ENCODE results near the gene PTGER2. TPM values are rescaled to one million over a fixed set of nuclear protein-coding genes. Genes with fewer than 3 reads are reported as not detected.

The PTGER2 gene
- total and polyA plus RNA-seq, 4 experiments from 2014 or later: 29.4 to 259 (median 135) TPM

DNA sequence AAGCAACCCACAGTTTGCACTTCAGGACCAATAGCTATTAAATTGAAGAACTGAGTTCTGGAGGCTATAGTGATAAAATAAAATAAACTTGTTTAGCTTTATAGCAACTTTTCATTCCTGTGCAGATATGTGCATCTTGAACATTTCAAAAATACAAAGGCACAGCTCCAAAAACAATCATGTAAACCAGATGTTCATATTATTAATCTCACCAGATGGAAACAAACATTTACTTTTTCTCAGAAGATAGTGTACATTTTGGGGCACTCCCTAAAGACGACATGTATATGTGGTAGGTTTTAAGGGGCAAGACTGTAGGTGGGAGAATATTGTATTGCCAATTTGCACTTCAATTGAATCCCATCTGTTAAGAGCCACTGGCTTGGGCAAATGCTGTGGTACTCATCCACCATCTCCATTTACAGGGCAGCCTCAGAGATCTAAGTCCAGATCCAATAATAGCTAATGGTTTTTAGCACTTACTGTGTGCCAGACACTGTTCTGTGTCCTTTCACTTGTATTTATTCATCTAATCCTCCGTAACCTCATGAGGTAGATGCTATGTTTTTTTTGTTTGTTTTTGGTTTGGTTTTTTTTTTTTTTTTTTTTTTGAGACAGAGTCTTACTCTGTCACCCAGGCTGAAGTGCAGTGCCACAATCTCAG, 49.1 kb downstream of the PTGER2 start:
- Mint-ChIP-seq H3K36me3 (no peaks in the 10 kb centered on the region), H3K27ac (no peak overlapping the region), H3K27me3 (no peaks in the 10 kb centered on the region), H3K4me3 (no peak overlapping the region), H3K4me1 (peaks cover 1 to 10% (median 6%) of the 10 kb centered on the region in 4 donors), H3K9me3 (no peaks in the 10 kb centered on the region)
- no peak overlapping the region for H3K27ac ChIP-seq (ENCODE audit: low read depth, low read length)
- POLR2A ChIA-PET (ENCODE audit: partially characterized antibody): interaction anchor here (1.3 kb wide), 1 partner anchor 9 kb away, joined by 3 read pairs; no protein-coding TSS in a partner anchor
- no peaks in the 10 kb centered on the region for H3K36me3 ChIP-seq (ENCODE audit: insufficient read depth, low read length)
- H3K27me3 ChIP-seq (ENCODE audit: insufficient read depth, low read length): no peaks in the 10 kb centered on the region
- no peaks in the 10 kb centered on the region for H3K4me1 ChIP-seq (ENCODE audit: insufficient read depth, low read length)
- CTCF ChIA-PET (ENCODE audit: partially characterized antibody): interaction anchor here (1.1 to 1.5 kb wide), 4 partner anchors 10 to 63 kb away, joined by 3 to 4 read pairs (median 3); no protein-coding TSS in a partner anchor
- H3K4me3 ChIP-seq (ENCODE audit: low read length in 2 of 2): no peak overlapping the region
- H3K9me3 ChIP-seq (ENCODE audit: control insufficient read depth in 1 of 2, low read length in 2 of 2): no peaks in the 10 kb centered on the region
- intact Hi-C loops (cut with micrococcal nuclease): no loop called here
- DNase-seq: no peak

DNA sequence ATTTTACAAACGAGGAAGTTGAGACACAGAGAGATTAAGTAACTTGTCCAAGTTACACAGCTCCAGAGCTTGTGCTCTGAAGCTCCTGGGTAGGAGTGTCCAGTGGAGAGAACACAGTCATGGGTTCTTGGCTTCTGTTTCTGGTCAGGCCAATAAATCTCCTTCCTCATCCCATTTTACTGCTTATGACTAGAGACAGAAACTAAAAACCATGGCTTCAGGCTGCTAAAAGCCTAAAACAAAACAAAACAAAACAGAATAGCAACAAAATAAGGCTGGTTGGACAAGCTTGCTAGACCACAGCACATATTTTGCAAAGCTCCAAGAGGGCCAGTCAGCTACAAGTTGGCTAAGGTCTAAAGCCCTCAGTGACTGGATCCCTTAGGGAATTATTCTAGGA, 49.8 kb downstream of the PTGER2 start:
- peaks cover 1 to 10% (median 6%) of the 10 kb centered on the region in 4 donors for H3K4me1 Mint-ChIP-seq
- Histone ChIP-seq H3K9me3 (ENCODE audit: control insufficient read depth in 1 of 2, low read length in 2 of 2) (no peaks in the 10 kb centered on the region), H3K36me3 (ENCODE audit: insufficient read depth, low read length) (no peaks in the 10 kb centered on the region), H3K27me3 (ENCODE audit: insufficient read depth, low read length) (no peaks in the 10 kb centered on the region), H3K27ac (ENCODE audit: low read depth, low read length) (no peak overlapping the region), H3K4me1 (ENCODE audit: insufficient read depth, low read length) (no peaks in the 10 kb centered on the region), H3K4me3 (ENCODE audit: low read length in 2 of 2) (no peak overlapping the region)
- intact Hi-C loops (cut with micrococcal nuclease): no loop called here
- no peak for DNase-seq
- no peak overlapping the region for H3K27ac Mint-ChIP-seq
- H3K36me3 Mint-ChIP-seq: no peaks in the 10 kb centered on the region
- POLR2A ChIA-PET (ENCODE audit: partially characterized antibody): interaction anchor here (0.6 kb wide), 1 partner anchor 84 kb away, joined by 5 read pairs; no protein-coding TSS in a partner anchor
- H3K9me3 Mint-ChIP-seq: no peaks in the 10 kb centered on the region
- H3K27me3 Mint-ChIP-seq: no peaks in the 10 kb centered on the region
- no peak overlapping the region for H3K4me3 Mint-ChIP-seq
- CTCF ChIA-PET (ENCODE audit: partially characterized antibody): interaction anchor here (1.5 kb wide), 1 partner anchor 11 kb away, joined by 3 read pairs; no protein-coding TSS in a partner anchor

GRCh38 chr14:52365071-52365470, 51.0 kb downstream of the PTGER2 start:
- Mint-ChIP-seq H3K27me3 (no peaks in the 10 kb centered on the region), H3K27ac (no peak overlapping the region), H3K9me3 (no peaks in the 10 kb centered on the region), H3K4me3 (no peak overlapping the region), H3K4me1 (peaks cover 1 to 8% (median 6%) of the 10 kb centered on the region in 4 donors), H3K36me3 (no peaks in the 10 kb centered on the region)
- Histone ChIP-seq H3K9me3 (ENCODE audit: control insufficient read depth in 1 of 2, low read length in 2 of 2) (no peaks in the 10 kb centered on the region), H3K36me3 (ENCODE audit: insufficient read depth, low read length) (no peaks in the 10 kb centered on the region), H3K27me3 (ENCODE audit: insufficient read depth, low read length) (no peaks in the 10 kb centered on the region), H3K27ac (ENCODE audit: low read depth, low read length) (no peak overlapping the region), H3K4me1 (ENCODE audit: insufficient read depth, low read length) (peaks cover 2% of the 10 kb centered on the region), H3K4me3 (ENCODE audit: low read length in 2 of 2) (no peak overlapping the region)
- intact Hi-C loops (cut with micrococcal nuclease): no loop called here
- ChIA-PET POLR2A (ENCODE audit: partially characterized antibody) (interaction anchor here (1.0 kb wide), 1 partner anchor 36 kb away, joined by 3 read pairs; no protein-coding TSS in a partner anchor), CTCF (ENCODE audit: partially characterized antibody) (interaction anchor here (1.2 kb wide), 1 partner anchor 14 kb away, joined by 5 read pairs; no protein-coding TSS in a partner anchor)
- DNase-seq: no peak

DNA sequence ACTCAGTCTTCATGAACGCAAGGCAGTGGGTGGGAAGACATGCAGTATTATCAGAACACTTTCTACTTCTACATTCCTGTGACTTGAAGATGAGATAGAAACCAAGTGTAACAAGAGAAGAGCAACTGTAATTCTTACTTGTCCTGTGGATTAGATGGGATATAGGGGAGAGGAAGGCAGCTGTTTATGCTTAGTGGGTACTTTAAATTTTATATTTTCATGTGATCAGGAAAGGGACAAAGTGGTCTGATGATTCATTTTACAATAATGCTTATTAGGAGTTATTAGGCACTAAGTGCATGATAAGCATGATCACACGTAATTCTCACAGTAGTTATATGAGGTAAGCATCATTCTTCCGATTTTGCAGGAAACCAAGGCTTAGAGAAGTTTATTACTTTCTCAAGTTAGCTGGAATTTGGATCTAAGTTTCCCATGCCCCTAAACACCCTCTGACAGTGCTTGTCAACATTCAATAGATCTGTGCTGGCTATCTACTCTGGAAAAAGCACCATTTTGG, 52.7 kb downstream of the PTGER2 start:
- no peaks in the 10 kb centered on the region for H3K27me3 ChIP-seq (ENCODE audit: insufficient read depth, low read length)
- peaks cover 1 to 7% (median 3%) of the 10 kb centered on the region in 4 donors for H3K4me1 Mint-ChIP-seq
- CTCF ChIA-PET (ENCODE audit: partially characterized antibody): no interaction called here
- no peaks in the 10 kb centered on the region for H3K9me3 ChIP-seq (ENCODE audit: control insufficient read depth in 1 of 2, low read length in 2 of 2)
- no peaks in the 10 kb centered on the region for H3K27me3 Mint-ChIP-seq
- H3K27ac Mint-ChIP-seq: no peak overlapping the region
- no peaks in the 10 kb centered on the region for H3K9me3 Mint-ChIP-seq
- no peak overlapping the region for H3K4me3 Mint-ChIP-seq
- H3K36me3 ChIP-seq (ENCODE audit: insufficient read depth, low read length): no peaks in the 10 kb centered on the region
- no peak for DNase-seq
- no peak overlapping the region for H3K4me3 ChIP-seq (ENCODE audit: low read length in 2 of 2)
- H3K36me3 Mint-ChIP-seq: no peaks in the 10 kb centered on the region
- POLR2A ChIA-PET (ENCODE audit: partially characterized antibody): no interaction called here
- no peak overlapping the region for H3K27ac ChIP-seq (ENCODE audit: low read depth, low read length)
- peaks cover 6% of the 10 kb centered on the region for H3K4me1 ChIP-seq (ENCODE audit: insufficient read depth, low read length)
- intact Hi-C loops (cut with micrococcal nuclease): no loop called here

DNA sequence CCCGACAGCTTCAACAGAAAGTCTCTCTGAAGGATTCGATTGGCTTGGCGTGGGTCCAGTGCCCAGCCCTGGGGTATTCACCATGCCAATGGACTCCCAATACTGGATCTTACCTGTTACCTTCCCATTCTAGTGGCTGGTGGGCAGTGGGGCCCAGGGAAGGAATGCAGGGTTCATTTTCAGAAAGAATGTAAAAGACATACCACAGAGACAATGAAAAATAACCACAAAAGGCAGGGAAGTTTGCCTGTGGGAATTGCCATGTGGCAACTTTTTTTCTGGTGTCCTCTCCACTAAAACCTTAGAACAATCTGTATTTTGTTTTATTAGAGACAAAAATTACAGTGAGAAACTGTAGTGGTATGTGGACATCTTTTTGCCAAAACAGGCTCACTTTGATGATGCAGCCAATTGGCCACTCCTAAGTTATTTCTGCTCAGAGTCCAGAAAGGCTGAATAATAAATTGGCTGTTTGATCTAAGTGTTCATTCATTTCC, 55.2 kb downstream of the PTGER2 start:
- peaks cover 0 to 13% (median 5%) of the 10 kb centered on the region in 8 donors for H3K9me3 Mint-ChIP-seq
- H3K27me3 Mint-ChIP-seq: no peaks in the 10 kb centered on the region
- intact Hi-C loops (cut with micrococcal nuclease): no loop called here
- H3K27ac ChIP-seq (ENCODE audit: low read depth, low read length): no peak overlapping the region
- H3K36me3 Mint-ChIP-seq: peaks cover 2 to 5% of the 10 kb centered on the region in 2 donors
- ChIA-PET CTCF (ENCODE audit: partially characterized antibody) (no interaction called here), POLR2A (ENCODE audit: partially characterized antibody) (no interaction called here)
- no peaks in the 10 kb centered on the region for H3K9me3 ChIP-seq (ENCODE audit: control insufficient read depth in 1 of 2, low read length in 2 of 2)
- peaks cover 6% of the 10 kb centered on the region for H3K4me1 ChIP-seq (ENCODE audit: insufficient read depth, low read length)
- no peak for DNase-seq
- no peak overlapping the region for H3K27ac Mint-ChIP-seq
- H3K4me3 ChIP-seq (ENCODE audit: low read length in 2 of 2): no peak overlapping the region
- peaks cover 0 to 13% (median 2%) of the 10 kb centered on the region in 4 donors for H3K4me1 Mint-ChIP-seq
- no peaks in the 10 kb centered on the region for H3K36me3 ChIP-seq (ENCODE audit: insufficient read depth, low read length)
- no peak overlapping the region for H3K4me3 Mint-ChIP-seq
- no peaks in the 10 kb centered on the region for H3K27me3 ChIP-seq (ENCODE audit: insufficient read depth, low read length)

DNA sequence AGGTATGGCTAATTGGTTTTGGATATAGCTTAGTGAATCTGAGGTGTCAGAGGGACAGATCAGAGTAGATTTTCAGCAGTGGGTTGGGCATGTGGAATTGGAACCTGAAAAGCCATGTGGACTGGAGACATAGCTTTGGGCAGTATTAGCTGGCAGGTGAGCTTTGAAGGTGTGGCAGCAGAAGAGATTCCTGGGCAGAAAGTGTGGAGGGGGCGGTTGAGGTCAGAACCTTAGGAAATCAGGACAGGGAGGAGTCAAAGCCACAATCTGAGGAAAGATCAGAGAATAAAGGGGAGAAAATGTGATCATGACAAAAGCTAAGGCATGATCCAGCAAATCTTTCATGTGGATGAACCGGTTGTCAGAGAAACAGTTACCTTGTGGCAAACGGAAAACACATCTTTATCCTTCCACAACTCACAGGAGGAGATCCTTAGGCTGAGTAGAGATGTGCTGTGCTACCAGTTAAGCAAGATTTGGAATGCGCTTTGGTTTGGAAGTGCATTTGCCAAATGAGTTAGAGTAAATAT, 56.4 kb downstream of the PTGER2 start:
- Mint-ChIP-seq H3K4me1 (peaks cover 0 to 13% (median 4%) of the 10 kb centered on the region in 4 donors), H3K27me3 (no peaks in the 10 kb centered on the region), H3K9me3 (peaks cover 1 to 15% (median 6%) of the 10 kb centered on the region in 8 donors), H3K4me3 (no peak overlapping the region), H3K27ac (no peak overlapping the region), H3K36me3 (peaks cover 2 to 5% of the 10 kb centered on the region in 2 donors)
- H3K27me3 ChIP-seq (ENCODE audit: insufficient read depth, low read length): no peaks in the 10 kb centered on the region
- no peak overlapping the region for H3K4me3 ChIP-seq (ENCODE audit: low read length in 2 of 2)
- POLR2A ChIA-PET (ENCODE audit: partially characterized antibody): no interaction called here
- no peaks in the 10 kb centered on the region for H3K9me3 ChIP-seq (ENCODE audit: control insufficient read depth in 1 of 2, low read length in 2 of 2)
- no peaks in the 10 kb centered on the region for H3K36me3 ChIP-seq (ENCODE audit: insufficient read depth, low read length)
- peaks cover 6% of the 10 kb centered on the region for H3K4me1 ChIP-seq (ENCODE audit: insufficient read depth, low read length)
- CTCF ChIA-PET (ENCODE audit: partially characterized antibody): interaction anchor here (0.9 to 1.0 kb wide), 2 partner anchors 14 to 70 kb away, joined by 3 read pairs; no protein-coding TSS in a partner anchor
- no peak for DNase-seq
- no peak overlapping the region for H3K27ac ChIP-seq (ENCODE audit: low read depth, low read length)
- intact Hi-C loops (cut with micrococcal nuclease): no loop called here

DNA sequence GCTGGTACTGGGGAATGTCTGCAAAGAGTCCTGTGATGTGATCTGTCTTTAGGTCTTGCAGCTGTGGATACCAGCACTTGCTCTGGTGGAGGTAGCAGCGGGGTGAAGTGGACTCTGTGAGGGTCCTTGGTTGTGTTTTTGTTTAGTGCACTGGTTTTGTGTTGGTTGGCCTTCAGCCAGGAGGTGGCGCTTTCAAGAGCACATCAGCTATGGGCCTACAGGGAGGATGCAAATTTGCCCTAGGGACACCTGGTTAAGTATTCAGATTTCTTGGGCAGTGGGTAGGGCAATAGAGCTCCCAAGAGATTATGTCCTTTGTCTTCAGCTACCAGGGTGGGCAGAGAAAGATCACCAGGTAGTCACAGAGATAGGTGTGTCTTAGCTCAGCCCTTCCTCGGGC, 63.8 kb downstream of the PTGER2 start:
- intact Hi-C loops (cut with micrococcal nuclease): no loop called here
- peaks cover 4 to 28% (median 14%) of the 10 kb centered on the region in 4 donors for H3K4me1 Mint-ChIP-seq
- H3K9me3 Mint-ChIP-seq: peaks cover 3 to 23% (median 11%) of the 10 kb centered on the region in 8 donors
- Histone ChIP-seq H3K9me3 (ENCODE audit: control insufficient read depth in 1 of 2, low read length in 2 of 2) (no peaks in the 10 kb centered on the region), H3K4me3 (ENCODE audit: low read length in 2 of 2) (no peak overlapping the region), H3K4me1 (ENCODE audit: insufficient read depth, low read length) (peaks cover 11% of the 10 kb centered on the region), H3K27ac (ENCODE audit: low read depth, low read length) (no peak overlapping the region), H3K27me3 (ENCODE audit: insufficient read depth, low read length) (no peaks in the 10 kb centered on the region), H3K36me3 (ENCODE audit: insufficient read depth, low read length) (no peaks in the 10 kb centered on the region)
- H3K27me3 Mint-ChIP-seq: no peaks in the 10 kb centered on the region
- H3K4me3 Mint-ChIP-seq: no peak overlapping the region
- ChIA-PET POLR2A (ENCODE audit: partially characterized antibody) (no interaction called here), CTCF (ENCODE audit: partially characterized antibody) (interaction anchor here (0.9 to 2.1 kb wide), 2 partner anchors 13 to 21 kb away, joined by 3 to 5 read pairs; no protein-coding TSS in a partner anchor)
- DNase-seq: no peak
- H3K27ac Mint-ChIP-seq: no peak overlapping the region
- H3K36me3 Mint-ChIP-seq: peaks cover 0 to 9% of the 10 kb centered on the region in 2 donors

Data from CD4-positive, alpha-beta memory T cell (primary cell).